GDM1 (cell line): ENCODE results near the gene SKOR1.

Source experiments
- DNase-seq: peaks from one replicate; lab custom pipeline; 2025; lab: John Stamatoyannopoulos, UW

SKOR1 gene, protein sequence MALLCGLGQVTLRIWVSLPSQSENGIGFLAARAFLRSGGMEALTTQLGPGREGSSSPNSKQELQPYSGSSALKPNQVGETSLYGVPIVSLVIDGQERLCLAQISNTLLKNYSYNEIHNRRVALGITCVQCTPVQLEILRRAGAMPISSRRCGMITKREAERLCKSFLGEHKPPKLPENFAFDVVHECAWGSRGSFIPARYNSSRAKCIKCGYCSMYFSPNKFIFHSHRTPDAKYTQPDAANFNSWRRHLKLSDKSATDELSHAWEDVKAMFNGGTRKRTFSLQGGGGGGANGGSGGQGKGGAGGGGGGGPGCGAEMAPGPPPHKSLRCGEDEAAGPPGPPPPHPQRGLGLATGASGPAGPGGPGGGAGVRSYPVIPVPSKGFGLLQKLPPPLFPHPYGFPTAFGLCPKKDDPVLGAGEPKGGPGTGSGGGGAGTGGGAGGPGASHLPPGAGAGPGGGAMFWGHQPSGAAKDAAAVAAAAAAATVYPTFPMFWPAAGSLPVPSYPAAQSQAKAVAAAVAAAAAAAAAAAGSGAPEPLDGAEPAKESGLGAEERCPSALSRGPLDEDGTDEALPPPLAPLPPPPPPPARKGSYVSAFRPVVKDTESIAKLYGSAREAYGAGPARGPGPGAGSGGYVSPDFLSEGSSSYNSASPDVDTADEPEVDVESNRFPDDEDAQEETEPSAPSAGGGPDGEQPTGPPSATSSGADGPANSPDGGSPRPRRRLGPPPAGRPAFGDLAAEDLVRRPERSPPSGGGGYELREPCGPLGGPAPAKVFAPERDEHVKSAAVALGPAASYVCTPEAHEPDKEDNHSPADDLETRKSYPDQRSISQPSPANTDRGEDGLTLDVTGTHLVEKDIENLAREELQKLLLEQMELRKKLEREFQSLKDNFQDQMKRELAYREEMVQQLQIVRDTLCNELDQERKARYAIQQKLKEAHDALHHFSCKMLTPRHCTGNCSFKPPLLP

DNA sequence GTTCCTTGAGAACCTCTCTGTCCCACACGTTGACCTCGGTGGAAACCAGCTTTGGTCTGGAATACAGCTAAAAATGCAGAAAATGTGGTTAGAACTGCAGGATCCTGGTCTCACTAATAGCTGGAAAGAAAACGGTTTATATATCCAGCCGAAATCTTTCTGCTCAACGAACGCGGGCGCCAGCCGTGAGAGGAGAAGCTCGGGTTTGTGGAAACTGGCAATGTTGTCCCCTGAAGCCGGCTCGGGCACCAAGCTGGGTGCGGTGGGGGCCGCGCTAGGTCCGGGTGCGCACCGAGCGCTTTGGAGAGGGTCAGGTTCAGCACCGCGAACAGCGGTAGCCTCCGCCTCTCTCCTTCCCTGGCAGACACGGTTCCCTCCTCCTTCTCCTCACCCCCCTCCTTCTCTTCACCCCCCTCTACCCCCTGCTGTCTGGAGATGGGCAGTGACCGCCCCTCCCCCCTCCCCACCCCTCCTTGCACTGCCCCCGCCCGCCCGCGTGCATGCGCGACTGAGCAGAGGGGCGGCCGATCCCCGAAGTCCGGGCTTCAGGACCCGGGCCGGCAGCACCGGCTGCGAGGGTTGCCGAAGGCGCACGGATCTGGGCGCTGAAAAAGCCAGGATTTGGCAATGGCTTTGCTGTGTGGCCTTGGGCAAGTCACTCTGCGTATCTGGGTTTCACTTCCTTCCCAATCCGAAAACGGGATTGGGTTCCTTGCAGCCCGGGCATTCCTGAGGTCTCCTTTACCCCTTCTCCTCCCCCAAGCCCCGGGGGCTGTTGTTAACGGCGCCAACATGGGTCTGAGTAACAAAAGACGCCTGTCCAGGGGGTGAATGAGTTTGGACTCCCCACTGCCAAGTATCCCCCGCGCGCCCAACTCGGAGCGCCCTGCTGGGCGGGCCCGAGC, at the start of gene SKOR1:
SKOR1 (plus strand) TSS at position 534 of the 905 bp plus-strand sequence; CDS start at position 628, 94 bp downstream.
- no peak for DNase-seq

DNA sequence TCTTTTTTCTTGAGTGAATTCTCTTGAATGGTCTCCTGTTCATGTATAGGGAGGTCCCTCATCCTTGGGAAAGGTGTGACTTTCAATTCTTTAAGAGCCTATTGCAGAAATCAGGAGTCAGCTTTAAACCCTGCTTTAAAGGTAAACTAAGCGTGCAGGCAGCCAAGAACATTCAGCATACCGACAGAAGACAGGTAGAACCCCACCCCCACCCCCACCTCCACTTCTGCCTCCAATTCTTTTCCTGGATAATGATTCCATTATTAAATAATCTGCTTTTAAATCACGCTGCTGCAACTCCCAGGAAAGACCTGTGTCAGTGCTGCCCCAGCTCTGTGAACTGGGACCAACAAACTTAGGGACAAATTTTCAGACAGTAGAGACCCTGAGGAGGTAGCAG, 49.3 kb upstream of the SKOR1 start:
- no peak for DNase-seq

DNA sequence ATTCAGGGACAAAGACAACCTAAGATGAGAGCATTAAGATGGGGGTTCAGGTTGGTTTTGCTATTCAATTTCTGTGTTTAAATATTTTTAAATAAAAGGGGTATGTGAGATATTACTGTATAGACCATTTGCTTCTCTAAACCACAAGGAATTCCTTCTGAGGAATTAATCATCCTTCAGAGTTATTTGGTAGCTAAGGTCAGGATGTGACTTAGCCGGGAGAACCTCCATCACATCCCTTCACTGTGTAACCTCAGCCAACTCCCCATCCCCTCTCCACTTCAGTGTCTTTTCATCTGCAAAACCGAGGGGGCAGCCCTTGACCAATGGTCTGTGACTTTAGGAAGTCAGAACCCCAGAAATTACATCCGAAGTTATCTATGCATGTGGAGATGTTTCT, 48.7 kb upstream of the SKOR1 start:
- no peak for DNase-seq

DNA sequence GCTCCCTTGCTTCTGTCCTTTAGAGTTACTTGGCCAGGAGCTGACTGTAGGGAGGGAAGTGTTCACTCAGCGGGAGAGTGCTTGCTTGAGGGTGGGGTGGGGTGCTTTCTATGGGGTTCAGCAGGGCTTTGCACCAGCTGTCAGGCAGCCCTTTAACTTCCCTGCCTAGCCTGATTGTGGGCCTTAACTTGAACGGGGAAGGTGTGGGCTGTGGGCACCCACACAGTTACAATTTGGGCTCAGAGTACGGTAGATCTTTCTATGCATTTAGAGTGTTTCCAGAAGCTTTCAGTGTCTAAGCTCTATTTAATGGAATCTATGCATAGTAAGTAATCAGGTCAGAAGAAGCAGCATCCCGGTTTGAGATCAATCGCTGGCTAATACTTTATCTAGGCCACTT, 48.2 kb upstream of the SKOR1 start:
- no peak for DNase-seq

DNA sequence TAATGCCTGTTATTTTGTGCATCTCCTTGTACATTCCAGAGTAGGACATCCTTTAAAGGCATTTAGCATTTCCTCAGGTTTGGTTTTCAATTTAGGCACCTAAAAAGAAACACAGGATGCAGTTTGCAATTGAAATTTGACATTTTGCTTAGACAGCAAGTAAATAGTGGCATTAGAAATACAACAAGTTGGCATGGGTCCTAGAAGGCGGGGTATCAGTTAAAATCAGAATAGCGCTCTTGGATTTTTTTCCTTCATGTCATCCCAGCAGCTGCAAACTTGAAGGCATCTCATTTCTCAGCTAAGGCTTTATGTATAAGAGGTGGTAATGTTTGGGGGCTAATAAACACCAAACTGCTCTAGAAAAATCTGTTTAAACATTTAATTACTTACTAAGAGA, 47.5 kb upstream of the SKOR1 start:
- no peak for DNase-seq

DNA sequence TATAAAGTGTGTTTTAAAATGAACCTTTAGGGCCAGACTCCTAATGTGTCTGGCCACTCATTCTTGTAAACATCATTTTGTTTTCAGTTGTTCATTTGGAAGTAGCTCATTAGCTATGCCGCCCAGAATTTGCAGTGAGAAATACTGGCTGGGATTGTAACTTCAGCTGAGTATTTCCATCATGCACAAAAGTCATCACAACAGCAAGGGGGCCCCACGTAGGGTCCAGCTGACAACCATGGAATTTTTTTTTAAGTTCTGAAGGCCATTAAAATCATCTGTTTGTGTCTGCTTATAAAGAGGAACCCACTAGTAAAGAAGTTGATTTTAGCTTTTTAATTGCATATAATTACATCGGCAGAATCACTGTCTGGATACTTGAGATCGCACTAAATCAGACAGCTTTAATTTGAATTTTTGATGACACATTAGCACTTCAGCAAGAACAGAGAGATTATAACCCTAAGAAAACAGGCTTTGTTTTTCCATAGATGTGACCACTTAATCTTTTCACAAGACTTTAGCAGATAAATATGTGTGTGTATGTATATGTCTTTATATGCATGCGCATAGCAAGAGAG, 46.3 kb upstream of the SKOR1 start:
- no peak for DNase-seq

DNA sequence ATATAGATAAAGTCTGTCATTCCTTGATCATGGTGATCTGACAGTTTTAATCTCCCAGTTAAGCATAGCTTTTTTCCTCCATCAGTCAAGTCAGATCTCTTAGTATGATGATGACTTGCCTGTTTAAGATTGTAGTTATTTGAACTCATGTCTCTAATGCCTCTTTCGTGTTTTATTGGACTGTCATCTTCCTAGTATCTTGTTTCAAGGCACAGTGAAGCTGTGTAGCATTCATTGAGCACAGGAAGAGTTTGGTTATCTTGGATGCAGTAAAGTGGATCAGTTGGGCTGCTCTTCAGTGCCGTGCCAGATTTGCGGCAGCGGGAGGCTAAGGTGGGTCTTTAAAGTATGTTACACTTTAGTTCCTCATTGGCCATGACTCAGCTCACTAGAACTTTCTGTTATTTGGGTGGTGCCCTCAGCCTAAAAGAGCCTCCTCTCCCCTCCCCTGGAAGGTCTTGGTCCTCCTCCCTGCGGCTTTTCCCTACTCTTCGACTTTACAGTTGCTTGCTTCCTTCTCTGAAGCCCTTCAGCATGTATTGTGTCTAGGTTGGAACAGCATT, 45.7 kb upstream of the SKOR1 start:
- DNase-seq = no peak

DNA sequence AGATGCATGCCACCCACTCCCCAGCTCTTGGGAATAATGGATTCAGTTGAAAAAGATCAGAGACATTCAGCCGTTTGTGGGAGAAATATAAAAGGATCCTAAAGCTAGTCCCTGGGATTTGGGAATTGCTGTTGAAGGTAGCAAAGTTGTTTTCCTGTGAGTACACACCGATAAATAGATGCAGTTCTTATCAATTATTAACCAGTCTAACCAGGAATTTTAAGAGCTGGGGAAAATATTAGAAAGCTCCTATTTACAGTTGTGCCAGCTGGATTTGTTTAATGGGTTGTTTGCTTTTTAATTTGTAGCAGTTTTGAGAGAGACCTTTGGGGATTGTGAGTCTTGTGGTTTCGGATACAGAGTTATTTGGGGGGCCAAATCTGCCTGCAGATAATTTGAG, 44.2 kb upstream of the SKOR1 start:
- DNase-seq = no peak

DNA sequence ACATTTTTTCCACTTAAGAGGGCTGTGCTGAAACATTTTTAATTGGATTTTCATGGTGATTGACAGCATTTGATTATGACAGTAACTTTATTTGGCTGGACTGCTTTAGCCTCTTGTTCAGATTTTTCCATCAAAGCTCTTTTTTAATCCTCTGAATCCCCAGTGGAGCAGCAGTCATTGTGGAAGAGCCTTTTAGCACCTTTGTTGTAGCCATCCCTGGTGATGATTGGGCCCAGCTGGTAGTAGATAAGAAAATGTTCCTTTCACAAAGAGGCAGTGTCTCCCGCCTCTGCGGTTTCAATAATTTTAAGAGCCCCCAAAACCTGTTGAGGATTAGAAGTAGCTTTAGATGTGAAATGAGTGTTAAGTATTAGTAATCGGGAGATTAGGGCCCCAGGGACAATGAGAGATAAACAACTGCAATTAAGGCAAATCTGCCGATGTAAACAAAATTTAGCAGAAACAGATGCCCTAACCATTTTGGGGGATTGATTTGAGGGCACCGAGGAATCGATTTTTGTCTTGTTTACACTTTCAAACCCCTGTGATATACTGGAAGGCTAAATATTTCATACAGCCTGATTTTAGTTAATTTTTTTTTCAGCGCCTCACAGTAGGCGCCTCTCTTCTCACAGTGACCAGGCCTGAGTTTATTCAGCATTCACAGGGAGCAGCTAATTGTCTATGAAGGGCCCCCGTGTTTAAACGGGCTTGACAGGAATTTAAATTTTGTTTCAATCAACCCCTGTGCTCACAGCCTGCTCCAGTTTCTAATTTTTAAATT, 43.2 kb upstream of the SKOR1 start:
- DNase-seq = no peak

DNA sequence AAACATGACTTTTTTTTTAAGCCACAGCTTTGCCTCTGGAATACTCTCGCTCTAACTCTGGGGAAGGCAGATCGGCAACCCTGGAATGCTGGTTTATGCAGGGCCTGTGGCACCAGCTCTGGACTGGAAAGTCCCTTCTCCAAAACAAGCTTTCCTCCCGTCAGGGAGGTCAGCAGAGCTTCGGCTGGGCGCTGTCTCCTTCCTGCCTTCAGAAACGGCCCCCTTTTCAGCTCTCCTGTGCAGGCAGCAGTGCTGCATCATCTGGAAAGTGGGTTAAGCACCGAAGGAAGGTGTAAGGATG, 42.7 kb upstream of the SKOR1 start:
- DNase-seq = no peak

DNA sequence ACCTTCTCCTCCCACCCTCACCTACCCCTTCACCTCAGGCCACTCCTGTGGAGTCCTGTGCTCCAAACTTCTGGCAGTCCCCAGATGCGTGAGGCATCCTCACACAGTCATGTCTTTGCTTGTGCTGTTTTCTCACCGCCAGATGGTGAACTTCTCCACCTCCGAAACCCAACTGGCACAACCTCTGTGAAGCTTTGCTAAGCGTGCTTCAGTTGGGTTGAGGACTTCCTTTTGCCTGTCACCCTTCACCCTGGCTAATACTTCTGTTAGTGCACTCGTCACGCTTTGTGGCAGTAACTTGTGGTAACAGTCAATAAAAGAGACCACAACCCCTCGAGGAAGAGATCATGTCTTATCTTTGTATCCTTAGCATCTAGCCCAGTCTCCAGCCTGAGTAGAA, 42.0 kb upstream of the SKOR1 start:
- peak; percentile 28 for DNase-seq

DNA sequence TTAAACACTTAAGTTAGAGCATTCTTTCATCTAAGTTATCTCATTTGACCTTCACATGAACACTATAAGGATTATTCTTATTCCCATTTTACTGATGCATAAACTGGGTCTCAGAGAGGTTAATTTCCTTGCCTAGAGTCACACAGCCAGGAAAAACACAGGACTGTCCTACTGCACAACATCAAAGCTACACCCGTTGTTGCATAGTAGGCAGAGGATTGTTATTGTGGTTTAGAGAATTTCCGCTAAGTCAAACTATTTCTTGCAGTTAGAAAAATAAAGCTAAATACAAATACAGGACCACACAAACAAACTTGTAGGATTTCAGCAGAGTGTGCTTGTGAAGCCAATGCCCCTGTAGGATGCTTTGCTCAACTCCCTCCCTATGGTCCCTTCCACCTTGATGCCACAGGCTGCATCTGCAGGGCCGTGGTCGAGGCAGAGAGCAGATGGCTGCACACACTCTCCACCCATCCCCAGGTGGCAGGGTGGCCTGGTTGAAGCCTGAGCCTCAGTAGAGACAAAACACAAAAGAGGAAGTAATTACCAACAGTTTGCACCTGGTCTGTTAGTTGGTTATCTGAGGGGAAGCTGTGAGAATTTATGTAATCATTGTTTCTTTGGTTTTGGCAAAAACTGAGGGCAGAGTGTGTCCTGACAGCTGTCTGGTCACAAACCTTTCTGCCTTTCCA, 41.1 kb upstream of the SKOR1 start:
- DNase-seq = peak; percentile 13

DNA sequence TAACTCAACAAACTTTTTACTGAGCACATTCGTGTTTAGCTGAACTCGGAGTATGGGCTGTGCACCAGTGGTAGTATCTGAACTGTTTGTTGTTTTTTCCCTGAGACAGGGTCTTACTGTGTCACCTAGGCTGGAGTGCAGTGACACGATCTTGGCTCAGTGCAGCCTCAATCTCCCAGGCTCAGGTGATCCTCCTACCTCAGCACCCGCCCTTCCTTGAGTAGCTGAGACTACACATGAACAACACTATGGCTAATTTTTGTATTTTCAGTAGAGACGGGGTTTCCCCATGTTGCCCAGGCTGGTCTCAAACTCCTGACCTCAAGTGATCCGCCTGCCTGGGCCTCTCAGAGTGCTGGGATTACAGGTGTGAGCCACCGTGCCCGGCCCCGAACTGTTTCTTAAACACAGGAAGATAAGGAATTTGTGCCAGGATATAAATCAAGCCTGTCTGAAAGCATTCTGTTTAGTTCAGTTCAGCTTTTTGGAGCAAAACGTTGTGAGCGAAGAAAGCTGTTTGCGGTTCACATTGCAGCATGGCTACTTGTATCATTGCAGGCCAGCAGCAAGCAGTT, 40.4 kb upstream of the SKOR1 start:
- no peak for DNase-seq

DNA sequence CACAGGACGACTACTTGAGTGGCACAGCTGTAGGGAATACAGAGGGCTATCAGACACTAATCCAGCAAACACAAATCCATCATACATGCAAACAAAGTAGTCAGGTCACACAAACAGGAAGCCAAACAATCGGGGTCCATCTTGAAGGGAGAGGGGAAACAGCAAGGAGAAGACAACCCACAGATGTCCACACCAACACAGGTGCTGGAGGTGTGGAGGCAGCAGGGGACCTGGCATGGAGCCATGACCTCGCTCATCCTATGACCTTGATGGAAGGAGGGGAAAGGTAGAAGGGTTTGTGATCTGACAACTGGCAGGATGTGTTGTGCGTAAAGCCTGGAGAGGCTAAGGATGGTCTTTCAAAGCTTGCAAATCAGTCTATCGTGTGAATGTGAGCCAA, 39.9 kb upstream of the SKOR1 start:
- DNase-seq = no peak

DNA sequence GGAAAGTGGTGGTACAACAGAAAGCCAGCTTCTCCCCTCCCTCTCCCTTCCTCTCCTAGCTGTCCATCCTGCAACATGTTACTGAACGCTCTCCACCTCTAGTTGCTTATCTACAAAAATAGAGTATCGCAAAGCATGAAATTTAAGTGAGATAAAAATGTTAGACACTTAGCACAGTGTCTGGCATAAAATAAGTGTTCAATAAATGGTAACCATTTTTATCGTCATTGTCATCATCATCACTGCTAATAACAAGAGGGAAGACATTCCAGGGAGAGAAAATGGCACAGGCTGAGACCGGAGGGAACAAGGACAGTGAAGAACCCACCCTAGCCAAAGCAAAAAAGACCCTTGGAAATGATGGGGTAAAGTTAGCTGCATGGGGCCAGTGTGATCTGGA, 38.7 kb upstream of the SKOR1 start:
- no peak for DNase-seq

DNA sequence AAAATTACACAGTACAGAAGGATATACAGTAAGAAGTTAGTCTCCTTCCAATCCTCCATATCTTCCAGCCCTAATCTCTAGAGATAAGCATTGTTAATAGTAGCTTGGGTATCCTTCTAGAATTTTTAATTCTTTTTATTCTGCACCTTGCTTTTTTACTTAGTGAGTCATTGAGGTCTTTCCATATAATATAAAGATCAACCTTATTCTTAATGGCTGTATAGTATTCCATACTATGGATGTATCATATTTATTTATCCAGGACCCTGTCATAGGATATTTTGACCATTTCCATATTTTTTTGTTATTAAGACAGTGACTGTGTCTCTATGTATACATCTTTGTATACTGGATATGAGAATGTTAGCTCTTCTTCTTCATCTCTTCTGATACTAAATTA, 36.3 kb upstream of the SKOR1 start:
- no peak for DNase-seq

DNA sequence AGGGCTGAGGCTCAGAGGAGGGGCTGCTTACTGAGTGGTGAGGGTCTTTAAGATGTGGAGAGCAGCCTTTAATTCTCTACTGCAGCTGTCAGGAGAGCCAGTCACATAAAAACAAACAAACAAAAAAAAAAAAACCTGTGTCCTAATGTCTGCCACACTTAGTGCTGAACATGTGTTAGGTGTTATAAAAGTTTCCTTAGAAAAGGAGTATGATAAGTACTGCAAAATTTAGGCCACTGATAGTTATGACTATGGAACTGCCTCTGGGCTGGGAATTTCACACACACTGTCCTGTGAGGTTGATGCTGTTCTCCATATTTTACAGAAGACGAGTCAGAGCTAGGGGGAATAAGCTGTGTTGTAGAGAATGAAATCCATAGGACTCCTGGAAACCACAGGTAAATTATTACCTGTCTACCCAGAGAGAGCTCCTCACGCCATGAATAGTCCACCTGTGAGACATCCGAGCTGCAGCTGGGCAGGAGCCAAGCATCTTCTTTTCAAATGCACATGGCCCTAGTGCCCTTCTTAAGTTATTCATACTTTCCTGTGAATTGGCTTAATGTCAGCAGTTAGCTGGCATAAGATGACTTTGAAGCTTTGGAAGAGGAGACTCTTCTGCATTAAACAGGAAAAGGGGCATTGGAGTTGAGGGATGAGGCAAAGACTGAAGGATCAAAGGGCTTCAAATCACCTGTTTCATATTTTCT, 34.5 kb upstream of the SKOR1 start:
- DNase-seq = no peak

DNA sequence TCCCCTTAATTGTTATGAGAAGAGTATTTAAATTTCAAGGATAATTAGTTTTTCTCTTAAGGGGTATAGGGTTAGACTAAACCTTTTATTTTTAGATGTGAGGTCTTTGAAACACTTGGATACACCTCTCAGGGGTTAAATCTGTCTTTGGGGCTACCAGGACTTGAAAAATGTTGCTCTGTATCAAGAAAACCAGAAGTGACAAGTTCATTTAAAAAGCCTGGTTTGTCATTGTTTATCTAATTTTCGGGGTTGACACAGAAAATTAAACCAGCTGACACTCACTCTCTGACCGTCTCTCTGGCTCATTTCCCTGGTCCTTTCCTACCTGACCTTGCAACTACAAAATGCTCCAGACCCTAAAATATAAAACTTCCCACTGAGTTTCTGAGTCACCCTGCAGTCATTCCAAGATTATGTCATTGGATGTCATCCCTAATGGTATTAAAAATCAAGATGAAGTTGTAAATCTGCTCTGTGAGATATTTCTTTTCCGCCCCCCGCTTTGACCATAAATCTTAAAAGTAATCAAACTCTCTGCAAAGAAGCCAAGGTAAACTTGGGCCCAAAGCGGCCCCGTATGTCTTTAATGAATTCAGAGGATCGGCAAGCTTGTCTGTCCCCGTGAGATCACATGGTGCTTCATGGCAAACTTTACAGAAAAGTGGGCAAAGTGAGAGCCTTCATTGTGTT, 32.9 kb upstream of the SKOR1 start:
- DNase-seq = no peak
